Measurements from ENCODE around the gene IL17RD. TPM values are rescaled to one million over a fixed set of nuclear protein-coding genes. Genes with fewer than 3 reads are reported as not detected.
A peak's percentile ranks its signal among the peaks of the same experiment; 100 is the strongest.

The IL17RD gene
- total RNA-seq, 1 experiment from 2014 or later, result 31.7 TPM

DNA sequence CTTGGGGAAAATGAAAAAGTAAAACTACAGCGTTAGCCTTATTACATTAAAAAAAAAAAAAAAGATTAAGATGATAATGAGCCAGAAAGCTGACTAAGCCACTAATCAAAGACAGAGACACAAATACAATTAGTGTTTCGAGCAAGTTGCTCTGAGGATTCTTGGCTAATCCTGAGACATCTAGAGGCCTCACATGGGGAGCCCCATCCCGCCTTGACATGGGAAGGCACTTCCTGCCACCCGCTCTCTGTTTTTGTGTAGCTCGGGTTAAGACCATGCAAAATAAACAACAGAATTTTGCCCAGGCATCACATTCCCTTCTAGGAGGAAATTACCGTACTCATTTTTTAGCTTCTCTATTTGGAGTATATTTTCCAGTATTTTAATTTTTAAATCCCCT is 19.4 kb upstream of the IL17RD start:
- no peak overlapping the region for H3K4ac ChIP-seq (ENCODE audit: low read depth, low read length)
- no peak for DNase-seq
- H2BK120ac ChIP-seq (ENCODE audit: low read depth, low read length, poor library complexity, severe bottlenecking), result no peak overlapping the region
- no peaks in the 10 kb centered on the region for H3K79me1 ChIP-seq (ENCODE audit: insufficient read depth, low read depth, low read length, poor library complexity, severe bottlenecking)
- H2BK5ac ChIP-seq (ENCODE audit: insufficient read length, low read length), result no peak overlapping the region
- H3K14ac ChIP-seq (ENCODE audit: insufficient read depth, low read length), result no peak overlapping the region
- Mint-ChIP-seq H3K27ac (0 out of 7 replicates have a peak overlapping the region, but pooled peaks of 1 of the 3 experiments have one; percentile 54), H3K9me3 (peaks cover 0 to 4% of the 10 kb centered on the region in 2 experiments; a peak in 1 of 5 replicates), H3K4me1 (peaks cover 12 to 16% of the 10 kb centered on the region in 2 experiments), H3K27me3 (ENCODE audit: low read depth) (no peaks in the 10 kb centered on the region; the same call in 1 of the 2 replicates), H3K4me3 (no peak overlapping the region), H3K36me3 (ENCODE audit: insufficient read depth in 1 of 3, low read depth in 3 of 3) (peaks cover 0 to 2% (median 0%) of the 10 kb centered on the region in 3 experiments; a peak in 3 of 7 replicates)
- H3K9me3 ChIP-seq (ENCODE audit: control insufficient read depth, low read depth, low read length), result no peaks in the 10 kb centered on the region
- H3K4me2 ChIP-seq (ENCODE audit: insufficient read depth, insufficient read length, low read length), result no peak overlapping the region
- H4K8ac ChIP-seq (replicated peaks; ENCODE audit: insufficient read length, low read depth, low read length), result no peak overlapping the region
- H3T11ph ChIP-seq (ENCODE audit: low read length), result no peak overlapping the region
- no peak overlapping the region for H4K5ac ChIP-seq (ENCODE audit: insufficient read length, low read depth, low read length)
- no peak overlapping the region for H2AFZ ChIP-seq (ENCODE audit: low read length)
- H2AK5ac ChIP-seq (ENCODE audit: insufficient read length, low read length), result no peak overlapping the region
- TF ChIP-seq, protein P1, sequence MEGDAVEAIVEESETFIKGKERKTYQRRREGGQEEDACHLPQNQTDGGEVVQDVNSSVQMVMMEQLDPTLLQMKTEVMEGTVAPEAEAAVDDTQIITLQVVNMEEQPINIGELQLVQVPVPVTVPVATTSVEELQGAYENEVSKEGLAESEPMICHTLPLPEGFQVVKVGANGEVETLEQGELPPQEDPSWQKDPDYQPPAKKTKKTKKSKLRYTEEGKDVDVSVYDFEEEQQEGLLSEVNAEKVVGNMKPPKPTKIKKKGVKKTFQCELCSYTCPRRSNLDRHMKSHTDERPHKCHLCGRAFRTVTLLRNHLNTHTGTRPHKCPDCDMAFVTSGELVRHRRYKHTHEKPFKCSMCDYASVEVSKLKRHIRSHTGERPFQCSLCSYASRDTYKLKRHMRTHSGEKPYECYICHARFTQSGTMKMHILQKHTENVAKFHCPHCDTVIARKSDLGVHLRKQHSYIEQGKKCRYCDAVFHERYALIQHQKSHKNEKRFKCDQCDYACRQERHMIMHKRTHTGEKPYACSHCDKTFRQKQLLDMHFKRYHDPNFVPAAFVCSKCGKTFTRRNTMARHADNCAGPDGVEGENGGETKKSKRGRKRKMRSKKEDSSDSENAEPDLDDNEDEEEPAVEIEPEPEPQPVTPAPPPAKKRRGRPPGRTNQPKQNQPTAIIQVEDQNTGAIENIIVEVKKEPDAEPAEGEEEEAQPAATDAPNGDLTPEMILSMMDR (conservative IDR thresholded peaks at IDR 0.05), result no peak
- H3K27ac ChIP-seq (ENCODE audit: insufficient read length, low read depth, low read length), result no peak overlapping the region
- H2BK12ac ChIP-seq (ENCODE audit: insufficient read length, low read depth, low read length), result no peak overlapping the region
- no peaks in the 10 kb centered on the region for H3K23me2 ChIP-seq (ENCODE audit: insufficient read length, low read depth, low read length, poor library complexity, severe bottlenecking)
- no peak overlapping the region for H3K56ac ChIP-seq (ENCODE audit: insufficient read length, low read depth, low read length)
- H3K79me2 ChIP-seq (ENCODE audit: insufficient read depth, low read length), result no peaks in the 10 kb centered on the region
- no peak overlapping the region for H4K91ac ChIP-seq (ENCODE audit: insufficient read length, low read depth, low read length)
- no peak overlapping the region for H3K18ac ChIP-seq (ENCODE audit: insufficient read length, low read depth, low read length)
- no peak overlapping the region for H2BK15ac ChIP-seq (ENCODE audit: low read depth, low read length)
- H3K9ac ChIP-seq (ENCODE audit: extremely low read depth, insufficient read length, low read length), result no peak overlapping the region
- no peak overlapping the region for H2BK20ac ChIP-seq (ENCODE audit: low read depth, low read length, poor library complexity, severe bottlenecking)
- H4K20me1 ChIP-seq (ENCODE audit: control insufficient read depth, insufficient read depth, insufficient read length), result no peaks in the 10 kb centered on the region
- no peaks in the 10 kb centered on the region for H3K4me1 ChIP-seq (ENCODE audit: insufficient read depth, low read length)
- no peak overlapping the region for H3K23ac ChIP-seq (ENCODE audit: insufficient read length, low read depth, low read length)
- no peaks in the 10 kb centered on the region for H3K27me3 ChIP-seq (ENCODE audit: insufficient read depth, low read length)
- no CpG with 5 or more reads among the region's 6 CpGs for WGBS (ENCODE audit: extremely low coverage, insufficient read length, low lambda C conversion rate)
